CD4-positive, alpha-beta T cell treated with Interleukin-1 beta for 1 hour (primary cell): ENCODE results near the gene ADCY2.

Experiments
- DNase-seq, 2 donors: peaks; one replicate each; pipeline ENCODE4 v3.0.0-alpha.2; 2020 to 2022

Gene ADCY2

DNA sequence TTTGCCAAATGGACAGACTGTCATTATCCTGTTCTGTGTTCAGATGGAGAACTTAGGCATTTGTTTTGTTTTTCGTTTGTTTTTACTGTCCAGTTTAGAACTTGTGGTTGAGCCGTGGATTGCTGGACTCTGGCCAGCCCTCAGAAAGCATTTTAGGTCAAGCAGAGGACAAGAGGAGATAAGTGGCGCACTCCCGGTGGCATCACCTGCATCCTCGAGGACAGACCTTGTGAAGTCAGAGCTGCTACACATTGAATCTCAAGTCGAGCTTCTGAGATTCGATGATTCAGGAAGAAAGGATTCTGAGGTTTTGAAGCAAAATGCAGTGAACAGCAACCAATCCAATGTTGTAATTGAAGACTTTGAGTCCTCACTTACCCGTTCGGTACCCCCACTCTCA is 481.9 kb downstream of the ADCY2 start:
- no peak for DNase-seq

DNA sequence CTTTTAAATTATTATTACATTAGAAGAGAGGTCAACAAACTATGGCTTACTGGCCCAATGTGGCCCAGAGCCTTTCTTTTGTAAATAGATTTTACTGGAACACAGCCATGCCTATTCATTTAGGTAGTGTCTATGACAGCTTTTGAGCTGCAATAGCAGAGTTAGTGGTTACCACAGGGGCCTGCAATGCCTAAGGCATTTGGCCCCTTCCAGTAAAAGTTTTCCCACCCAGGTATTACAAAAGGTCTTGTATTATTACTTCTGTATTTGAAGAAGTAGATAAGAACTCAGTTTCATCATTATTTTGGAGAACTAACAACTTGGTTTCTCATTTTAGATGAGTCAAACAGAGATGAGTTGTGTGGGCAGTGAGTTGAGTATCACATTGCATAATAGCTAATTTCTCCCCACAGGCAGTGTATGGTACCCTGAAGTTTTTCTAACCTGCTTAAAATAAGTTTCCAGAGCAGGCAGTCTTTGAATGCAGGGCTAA is 482.5 kb downstream of the ADCY2 start:
- DNase-seq = no peak
